ENCODE results near the gene UBR2.
A peak's percentile ranks its signal among the peaks of the same experiment; 100 is the strongest.

DNA sequence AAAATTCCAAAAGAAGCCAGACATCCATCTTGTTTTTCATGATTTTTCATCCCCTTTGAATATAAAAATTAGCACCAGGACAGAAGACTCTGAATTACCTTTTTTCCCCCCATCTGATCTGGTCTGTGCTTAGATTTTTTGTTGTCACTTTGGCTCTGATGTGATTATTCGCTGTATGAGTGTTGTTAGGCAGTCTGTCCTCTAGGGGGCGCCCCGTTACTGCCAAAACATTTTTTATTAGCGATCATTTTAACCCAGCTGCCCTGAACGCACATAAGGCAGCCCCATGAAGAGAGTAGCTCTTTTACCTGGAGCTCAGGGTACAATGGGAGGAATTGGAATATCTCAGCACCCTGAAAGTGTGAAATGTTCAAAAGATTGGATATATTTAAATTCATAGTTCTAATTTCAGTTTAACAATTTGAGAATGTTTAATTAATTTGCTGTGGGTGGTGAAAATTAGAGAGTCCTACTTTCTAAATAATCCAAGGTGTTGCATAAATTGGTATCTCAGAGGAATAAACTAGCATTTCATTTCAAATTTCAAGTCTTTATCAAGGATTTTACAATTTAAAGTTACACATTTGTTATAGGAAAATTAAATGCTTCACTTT lies 97.8 kb downstream of the UBR2 start:
- TF ChIP-seq, protein P1, sequence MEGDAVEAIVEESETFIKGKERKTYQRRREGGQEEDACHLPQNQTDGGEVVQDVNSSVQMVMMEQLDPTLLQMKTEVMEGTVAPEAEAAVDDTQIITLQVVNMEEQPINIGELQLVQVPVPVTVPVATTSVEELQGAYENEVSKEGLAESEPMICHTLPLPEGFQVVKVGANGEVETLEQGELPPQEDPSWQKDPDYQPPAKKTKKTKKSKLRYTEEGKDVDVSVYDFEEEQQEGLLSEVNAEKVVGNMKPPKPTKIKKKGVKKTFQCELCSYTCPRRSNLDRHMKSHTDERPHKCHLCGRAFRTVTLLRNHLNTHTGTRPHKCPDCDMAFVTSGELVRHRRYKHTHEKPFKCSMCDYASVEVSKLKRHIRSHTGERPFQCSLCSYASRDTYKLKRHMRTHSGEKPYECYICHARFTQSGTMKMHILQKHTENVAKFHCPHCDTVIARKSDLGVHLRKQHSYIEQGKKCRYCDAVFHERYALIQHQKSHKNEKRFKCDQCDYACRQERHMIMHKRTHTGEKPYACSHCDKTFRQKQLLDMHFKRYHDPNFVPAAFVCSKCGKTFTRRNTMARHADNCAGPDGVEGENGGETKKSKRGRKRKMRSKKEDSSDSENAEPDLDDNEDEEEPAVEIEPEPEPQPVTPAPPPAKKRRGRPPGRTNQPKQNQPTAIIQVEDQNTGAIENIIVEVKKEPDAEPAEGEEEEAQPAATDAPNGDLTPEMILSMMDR (IDR thresholded peaks at IDR 0.05; ENCODE audit: low read depth, low read length) = peak; percentile 98
- TF ChIP-seq EZH2phosphoT487 (IDR thresholded peaks at IDR 0.05; ENCODE audit: low read depth) = no peak

All from OCI-LY3 (cell line).